Measurements from ENCODE around the gene FIGLA. TPM values are rescaled to one million over a fixed set of nuclear protein-coding genes. Genes with fewer than 3 reads are reported as not detected.

FIGLA gene
- total RNA-seq, 1 experiment from 2014 or later = not detected

GRCh38 chr2:70775141-70775540 lies 15.3 kb downstream of the FIGLA start:
- no peak for DNase-seq (ENCODE audit: low read depth)

DNA sequence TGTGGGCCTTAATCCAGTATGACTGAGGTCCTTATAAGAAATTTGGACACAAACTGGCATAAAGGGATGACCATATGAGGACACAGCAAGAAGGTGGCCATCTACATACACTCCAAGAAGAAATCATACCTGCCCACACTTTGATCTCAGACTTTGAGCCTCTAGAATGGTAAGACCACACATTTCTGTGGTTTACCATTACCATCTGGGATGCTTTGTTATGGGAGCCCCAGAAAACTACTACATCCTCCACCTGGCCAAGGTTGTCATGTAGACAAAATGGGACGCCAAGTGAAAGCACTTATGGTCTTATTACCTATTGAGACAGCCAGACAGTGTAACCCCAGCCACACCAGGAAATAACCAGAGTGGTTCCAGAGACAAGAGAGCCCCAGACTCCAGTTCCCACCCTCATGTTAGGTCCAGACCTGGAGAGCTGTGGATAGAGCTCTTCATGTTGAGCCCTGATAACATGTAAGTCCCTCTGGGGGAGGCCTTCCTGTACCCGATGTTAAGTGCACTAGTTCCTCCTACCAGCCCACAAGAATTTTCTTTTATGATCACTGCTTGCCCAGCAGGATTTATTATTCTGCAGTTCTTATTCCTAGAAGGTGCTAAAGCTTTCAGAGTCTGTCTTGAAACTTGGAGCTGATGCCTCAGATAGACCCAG lies 17.8 kb downstream of the FIGLA start:
- no peak for DNase-seq (ENCODE audit: low read depth)

DNA sequence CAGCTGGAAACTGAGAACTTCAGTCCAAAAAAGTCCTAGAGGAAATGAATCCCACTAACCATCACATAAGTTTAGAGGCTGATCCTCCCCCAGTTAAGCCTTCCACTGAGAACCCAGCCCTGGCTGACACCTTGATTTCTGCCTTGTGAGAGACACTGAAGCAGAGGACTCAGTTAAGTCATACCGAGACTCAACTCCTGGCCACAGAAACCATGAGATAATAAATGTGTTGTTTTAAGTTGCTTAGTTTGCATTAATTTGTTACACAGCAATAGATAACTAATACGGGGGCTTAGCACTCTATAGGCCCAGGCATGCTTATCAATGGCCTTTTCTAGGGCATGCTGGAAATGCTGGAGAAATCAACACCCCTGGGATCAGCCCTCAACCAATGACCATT lies 19.0 kb downstream of the FIGLA start:
- no peak for DNase-seq (ENCODE audit: low read depth)

DNA sequence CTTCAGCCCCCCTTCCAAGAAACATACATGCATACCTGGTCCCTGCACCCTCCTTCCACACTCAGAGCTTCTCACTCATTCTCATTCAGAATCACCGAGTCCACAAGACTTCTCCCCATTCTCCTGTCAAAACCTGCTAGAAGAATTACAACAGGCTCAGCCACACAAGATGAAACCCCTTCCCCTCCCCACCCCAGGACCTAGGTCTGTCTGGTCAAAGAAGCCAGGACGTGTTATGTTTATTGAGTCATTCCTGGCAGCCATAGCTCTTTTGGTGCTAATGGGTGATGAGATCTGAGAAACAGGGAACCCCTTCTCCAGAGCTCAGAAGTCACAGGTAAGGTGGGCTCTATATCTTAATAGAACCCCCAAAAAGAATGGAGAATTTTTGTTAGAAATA lies 21.0 kb downstream of the FIGLA start:
- no peak for DNase-seq (ENCODE audit: low read depth)

- no peak for DNase-seq (ENCODE audit: low read depth)
These were observed 21.8 kb downstream of the FIGLA start for GRCh38 chr2:70768590-70769085.

DNA sequence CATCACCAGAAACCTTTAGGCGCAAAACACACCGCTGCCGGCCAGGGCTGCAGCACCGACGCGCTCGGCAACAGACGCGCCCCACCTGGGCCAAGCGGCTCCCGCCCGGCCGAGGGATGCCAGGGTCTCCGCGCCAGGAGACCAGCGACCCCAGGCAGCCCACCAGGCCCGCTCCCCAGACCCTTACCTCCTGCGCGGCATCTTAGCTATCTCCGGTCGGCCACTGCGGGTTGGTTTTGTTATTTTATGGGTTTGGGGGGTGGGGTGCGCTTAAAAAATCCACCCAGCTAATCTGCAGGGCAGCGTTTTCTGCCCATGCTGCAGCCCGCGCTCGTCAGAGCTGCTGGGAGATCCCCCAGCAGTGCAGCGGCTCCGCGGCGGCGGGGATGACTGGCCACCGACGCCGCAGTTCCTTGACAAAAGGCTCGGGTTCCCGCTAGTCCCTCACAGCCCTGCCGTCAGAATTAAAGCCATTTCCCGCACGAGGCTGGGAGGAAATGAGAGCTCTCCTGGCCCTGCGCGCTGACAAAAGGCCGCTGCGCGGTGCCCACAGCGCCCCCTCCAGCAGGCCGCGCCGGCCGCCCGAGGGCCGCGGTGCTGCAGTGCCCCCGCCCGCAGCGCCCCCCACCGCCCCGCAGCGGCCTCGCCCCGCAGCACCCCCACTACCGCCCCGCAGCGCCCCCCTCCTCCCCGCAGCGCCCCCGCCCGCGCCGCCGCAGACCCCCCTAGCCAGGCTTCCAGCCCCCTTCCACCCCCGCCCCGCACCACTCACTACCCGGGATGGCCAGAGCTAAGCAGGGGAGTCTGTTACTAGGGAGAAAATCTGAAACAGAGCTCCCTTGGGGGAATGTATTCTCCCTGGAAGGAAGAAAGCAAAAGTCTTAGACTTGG lies 22.5 kb downstream of the FIGLA start, which contains the start of gene ADD2:
Gene ADD2, minus strand, starts transcription at position 502 of the 891 bp plus-strand sequence. CDS start 61,792 bp downstream, outside the sequence.
- DNase-seq (ENCODE audit: low read depth) = peak; percentile 84

- DNase-seq (ENCODE audit: low read depth) = peak; percentile 50
These were observed 23.3 kb downstream of the FIGLA start for GRCh38 chr2:70767079-70767698.

- DNase-seq (ENCODE audit: low read depth) = no peak
These were observed 23.9 kb downstream of the FIGLA start for GRCh38 chr2:70766357-70767078.

DNA sequence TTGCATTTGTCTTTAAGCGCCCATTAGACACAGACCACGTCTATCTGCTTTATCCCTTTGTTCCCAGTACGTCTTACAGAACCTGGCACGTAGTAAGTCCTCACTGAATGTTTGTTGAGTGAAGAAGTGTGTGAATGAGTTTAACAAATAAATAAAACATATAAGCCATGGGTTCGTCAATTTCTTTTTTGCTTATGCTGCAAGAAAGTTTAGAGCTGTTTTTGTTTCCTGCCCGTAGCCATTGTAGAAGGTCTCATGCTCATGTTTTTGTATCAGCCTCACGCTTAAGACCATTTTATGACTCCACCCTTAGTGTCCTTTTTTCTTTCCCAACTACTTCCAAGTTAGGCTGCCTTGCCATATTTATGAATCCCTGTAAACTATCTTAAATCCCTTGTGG lies 24.9 kb downstream of the FIGLA start:
- no peak for DNase-seq (ENCODE audit: low read depth)

GRCh38 chr2:70759446-70759845 lies 31.0 kb downstream of the FIGLA start:
- no peak for DNase-seq (ENCODE audit: low read depth)

GRCh38 chr2:70757966-70758365 lies 32.5 kb downstream of the FIGLA start:
- DNase-seq (ENCODE audit: low read depth) = no peak

GRCh38 chr2:70757360-70757759 lies 33.1 kb downstream of the FIGLA start:
- no peak for DNase-seq (ENCODE audit: low read depth)

GRCh38 chr2:70756128-70756527 lies 34.3 kb downstream of the FIGLA start:
- DNase-seq (ENCODE audit: low read depth) = no peak

DNA sequence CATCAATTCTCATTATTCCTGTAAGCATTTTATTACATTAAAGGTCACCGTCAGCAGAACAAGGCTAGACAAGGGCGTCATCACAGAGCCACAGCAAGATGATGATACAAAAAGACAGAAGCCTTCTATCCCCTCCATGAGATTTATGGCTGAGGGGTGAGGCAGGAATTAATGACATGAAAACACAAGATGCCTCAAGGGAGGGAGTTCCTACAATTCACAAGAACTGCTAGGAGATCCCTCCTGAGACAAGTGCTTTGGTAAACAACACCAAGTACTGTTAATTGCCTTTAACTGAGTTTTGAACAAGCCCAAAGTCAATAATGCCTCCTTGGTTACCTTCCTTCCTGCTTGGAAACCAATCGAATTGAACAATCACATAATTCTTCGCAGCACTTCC lies 36.5 kb downstream of the FIGLA start:
- DNase-seq (ENCODE audit: low read depth) = no peak

DNA sequence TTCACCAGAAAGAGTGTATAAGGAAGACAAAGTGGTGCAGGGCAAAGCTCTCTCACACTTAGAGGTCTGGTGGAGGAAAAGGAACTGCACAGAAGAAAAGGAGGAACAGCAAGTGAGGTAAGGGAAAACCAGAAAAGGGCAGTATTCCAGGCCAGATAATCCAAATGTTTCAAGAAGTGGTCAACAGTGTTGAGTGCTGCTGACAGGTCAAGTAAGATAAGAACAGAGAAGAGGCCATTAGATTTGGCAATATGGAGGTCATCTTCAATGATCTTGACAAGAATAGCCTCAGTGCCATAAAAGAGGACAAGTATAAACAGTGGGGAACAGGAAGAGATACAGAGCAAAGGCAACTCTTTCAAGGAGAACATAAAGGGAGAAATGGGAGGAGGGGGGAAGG lies 37.4 kb downstream of the FIGLA start:
- DNase-seq (ENCODE audit: low read depth) = no peak

GRCh38 chr2:70752396-70752795 lies 38.0 kb downstream of the FIGLA start:
- DNase-seq (ENCODE audit: low read depth) = no peak

GRCh38 chr2:70751881-70752280 lies 38.6 kb downstream of the FIGLA start:
- no peak for DNase-seq (ENCODE audit: low read depth)

DNA sequence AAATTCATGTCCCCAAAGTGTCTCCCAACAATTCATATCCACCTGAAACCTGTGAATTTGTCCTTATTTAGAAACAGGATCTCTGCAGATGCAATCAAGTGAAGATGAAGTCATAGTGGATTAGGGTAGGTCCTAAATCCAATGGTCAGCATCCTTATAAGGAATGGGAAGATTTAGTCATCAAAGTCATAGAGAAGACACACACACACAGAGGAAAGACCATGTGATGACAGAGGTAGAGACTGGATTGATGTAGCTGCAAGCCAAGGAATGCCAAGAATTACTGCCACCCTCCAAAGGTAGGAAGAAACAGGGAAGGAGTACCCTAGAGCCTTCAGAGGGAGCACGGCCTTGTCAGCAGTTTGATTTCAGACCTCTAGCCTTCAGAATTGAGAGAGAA lies 40.1 kb downstream of the FIGLA start:
- no peak for DNase-seq (ENCODE audit: low read depth)

- no peak for DNase-seq (ENCODE audit: low read depth)
These were observed 42.2 kb downstream of the FIGLA start for GRCh38 chr2:70748002-70748784.

GRCh38 chr2:70747284-70747683 lies 43.2 kb downstream of the FIGLA start:
- DNase-seq (ENCODE audit: low read depth) = no peak
